ENCODE measurements around the gene CHCT1. TPM values are rescaled to one million over a fixed set of nuclear protein-coding genes. Genes with fewer than 3 reads are reported as not detected.

Gene CHCT1
- total RNA-seq, 1 experiment from 2014 or later = not detected

DNA sequence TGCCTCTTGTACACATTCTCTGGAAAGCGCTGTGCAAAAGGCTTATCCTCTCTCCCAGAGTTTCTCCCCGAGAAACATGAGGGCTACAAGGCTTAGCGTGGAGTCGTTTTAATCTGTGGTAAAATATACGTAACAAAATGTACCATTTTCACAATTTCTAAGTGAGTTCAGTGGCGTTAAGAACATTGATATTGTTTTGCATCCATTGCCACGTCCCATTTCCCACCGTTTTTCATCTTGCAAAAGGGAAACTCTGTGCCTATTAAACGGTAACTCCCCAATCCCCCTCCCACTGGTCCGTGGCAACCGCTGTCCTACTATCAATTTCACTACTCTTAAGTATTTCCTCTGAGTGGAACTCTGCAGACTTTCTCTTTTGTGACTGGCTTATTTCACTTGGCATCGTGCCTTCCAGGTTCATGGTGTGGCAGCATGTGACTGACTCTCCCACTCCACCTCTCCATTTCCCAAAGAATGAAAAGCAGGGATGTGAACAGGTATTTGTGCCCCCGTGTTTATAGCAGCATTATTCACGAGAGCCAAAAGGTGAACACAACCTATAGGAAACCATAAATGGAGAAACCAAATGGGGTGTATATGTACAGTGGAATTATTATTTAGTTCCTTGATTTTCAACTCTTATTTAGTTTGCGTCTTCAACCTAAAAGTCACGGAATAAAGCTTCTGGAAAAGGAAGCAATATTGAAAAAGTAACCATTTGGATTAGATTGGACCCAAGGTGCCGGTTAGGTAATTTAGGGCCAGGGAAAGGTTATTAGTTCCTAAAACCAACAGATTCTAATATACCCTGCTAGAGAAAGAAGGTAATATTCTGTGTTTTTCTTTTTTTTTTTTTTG lies 29.2 kb upstream of the CHCT1 start:
- intact Hi-C loops (cut with micrococcal nuclease; ENCODE audit: unreplicated experiment) = no loop called here
- in situ Hi-C loops (cut with HindIII; ENCODE audit: low pct_unique_long_range_greater_than_20kb, low sequenced_read_pairs) = no loop called here
- TF ChIP-seq, protein P1, sequence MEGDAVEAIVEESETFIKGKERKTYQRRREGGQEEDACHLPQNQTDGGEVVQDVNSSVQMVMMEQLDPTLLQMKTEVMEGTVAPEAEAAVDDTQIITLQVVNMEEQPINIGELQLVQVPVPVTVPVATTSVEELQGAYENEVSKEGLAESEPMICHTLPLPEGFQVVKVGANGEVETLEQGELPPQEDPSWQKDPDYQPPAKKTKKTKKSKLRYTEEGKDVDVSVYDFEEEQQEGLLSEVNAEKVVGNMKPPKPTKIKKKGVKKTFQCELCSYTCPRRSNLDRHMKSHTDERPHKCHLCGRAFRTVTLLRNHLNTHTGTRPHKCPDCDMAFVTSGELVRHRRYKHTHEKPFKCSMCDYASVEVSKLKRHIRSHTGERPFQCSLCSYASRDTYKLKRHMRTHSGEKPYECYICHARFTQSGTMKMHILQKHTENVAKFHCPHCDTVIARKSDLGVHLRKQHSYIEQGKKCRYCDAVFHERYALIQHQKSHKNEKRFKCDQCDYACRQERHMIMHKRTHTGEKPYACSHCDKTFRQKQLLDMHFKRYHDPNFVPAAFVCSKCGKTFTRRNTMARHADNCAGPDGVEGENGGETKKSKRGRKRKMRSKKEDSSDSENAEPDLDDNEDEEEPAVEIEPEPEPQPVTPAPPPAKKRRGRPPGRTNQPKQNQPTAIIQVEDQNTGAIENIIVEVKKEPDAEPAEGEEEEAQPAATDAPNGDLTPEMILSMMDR (IDR thresholded peaks at IDR 0.05) = no peak
- TF ChIP-seq POLR2AphosphoS5 (IDR thresholded peaks at IDR 0.05; ENCODE audit: low read depth, low read length) (no peak; the same call in 1 of the 2 replicates), TCF7L2 (IDR thresholded peaks at IDR 0.05; ENCODE audit: low read depth, low read length) (no peak), SIN3A (IDR thresholded peaks at IDR 0.05; ENCODE audit: borderline replicate concordance, insufficient read depth, low read depth, low read length) (no peak)
- TF ChIP-seq, protein P2, sequence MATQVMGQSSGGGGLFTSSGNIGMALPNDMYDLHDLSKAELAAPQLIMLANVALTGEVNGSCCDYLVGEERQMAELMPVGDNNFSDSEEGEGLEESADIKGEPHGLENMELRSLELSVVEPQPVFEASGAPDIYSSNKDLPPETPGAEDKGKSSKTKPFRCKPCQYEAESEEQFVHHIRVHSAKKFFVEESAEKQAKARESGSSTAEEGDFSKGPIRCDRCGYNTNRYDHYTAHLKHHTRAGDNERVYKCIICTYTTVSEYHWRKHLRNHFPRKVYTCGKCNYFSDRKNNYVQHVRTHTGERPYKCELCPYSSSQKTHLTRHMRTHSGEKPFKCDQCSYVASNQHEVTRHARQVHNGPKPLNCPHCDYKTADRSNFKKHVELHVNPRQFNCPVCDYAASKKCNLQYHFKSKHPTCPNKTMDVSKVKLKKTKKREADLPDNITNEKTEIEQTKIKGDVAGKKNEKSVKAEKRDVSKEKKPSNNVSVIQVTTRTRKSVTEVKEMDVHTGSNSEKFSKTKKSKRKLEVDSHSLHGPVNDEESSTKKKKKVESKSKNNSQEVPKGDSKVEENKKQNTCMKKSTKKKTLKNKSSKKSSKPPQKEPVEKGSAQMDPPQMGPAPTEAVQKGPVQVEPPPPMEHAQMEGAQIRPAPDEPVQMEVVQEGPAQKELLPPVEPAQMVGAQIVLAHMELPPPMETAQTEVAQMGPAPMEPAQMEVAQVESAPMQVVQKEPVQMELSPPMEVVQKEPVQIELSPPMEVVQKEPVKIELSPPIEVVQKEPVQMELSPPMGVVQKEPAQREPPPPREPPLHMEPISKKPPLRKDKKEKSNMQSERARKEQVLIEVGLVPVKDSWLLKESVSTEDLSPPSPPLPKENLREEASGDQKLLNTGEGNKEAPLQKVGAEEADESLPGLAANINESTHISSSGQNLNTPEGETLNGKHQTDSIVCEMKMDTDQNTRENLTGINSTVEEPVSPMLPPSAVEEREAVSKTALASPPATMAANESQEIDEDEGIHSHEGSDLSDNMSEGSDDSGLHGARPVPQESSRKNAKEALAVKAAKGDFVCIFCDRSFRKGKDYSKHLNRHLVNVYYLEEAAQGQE (IDR thresholded peaks at IDR 0.05; ENCODE audit: insufficient read depth in 1 of 2, low read depth in 2 of 2, low read length in 1 of 2) = no peak
- H3K9me3 ChIP-seq (ENCODE audit: control insufficient read depth, insufficient read depth, low read depth, low read length) = no peaks in the 10 kb centered on the region
- BruUV-seq (replicated peaks) = TSS peak; percentile 99
- peak overlapping the region; percentile 86 to 92 for H3K4me3 ChIP-seq (ENCODE audit: low read depth in 2 of 2, low read length in 2 of 2)
- H3K27ac ChIP-seq (ENCODE audit: low read length) = peak overlapping the region; percentile 99
- ATAC-seq (no peak), DNase-seq (ENCODE audit: low read depth, low spot score) (no peak)
- POLR2A ChIA-PET = no interaction called here
- no peaks in the 10 kb centered on the region for H3K27me3 ChIP-seq (ENCODE audit: control insufficient read depth, insufficient read depth, low read length)
- CTCF ChIA-PET = no interaction called here
- peaks cover 16% of the 10 kb centered on the region for H3K4me1 ChIP-seq (ENCODE audit: control insufficient read depth, insufficient read depth, low read length)
- peaks cover 11% of the 10 kb centered on the region; the same call in 1 of the 2 replicates for H3K36me3 ChIP-seq (ENCODE audit: control insufficient read depth, insufficient read depth, low read length)

DNA sequence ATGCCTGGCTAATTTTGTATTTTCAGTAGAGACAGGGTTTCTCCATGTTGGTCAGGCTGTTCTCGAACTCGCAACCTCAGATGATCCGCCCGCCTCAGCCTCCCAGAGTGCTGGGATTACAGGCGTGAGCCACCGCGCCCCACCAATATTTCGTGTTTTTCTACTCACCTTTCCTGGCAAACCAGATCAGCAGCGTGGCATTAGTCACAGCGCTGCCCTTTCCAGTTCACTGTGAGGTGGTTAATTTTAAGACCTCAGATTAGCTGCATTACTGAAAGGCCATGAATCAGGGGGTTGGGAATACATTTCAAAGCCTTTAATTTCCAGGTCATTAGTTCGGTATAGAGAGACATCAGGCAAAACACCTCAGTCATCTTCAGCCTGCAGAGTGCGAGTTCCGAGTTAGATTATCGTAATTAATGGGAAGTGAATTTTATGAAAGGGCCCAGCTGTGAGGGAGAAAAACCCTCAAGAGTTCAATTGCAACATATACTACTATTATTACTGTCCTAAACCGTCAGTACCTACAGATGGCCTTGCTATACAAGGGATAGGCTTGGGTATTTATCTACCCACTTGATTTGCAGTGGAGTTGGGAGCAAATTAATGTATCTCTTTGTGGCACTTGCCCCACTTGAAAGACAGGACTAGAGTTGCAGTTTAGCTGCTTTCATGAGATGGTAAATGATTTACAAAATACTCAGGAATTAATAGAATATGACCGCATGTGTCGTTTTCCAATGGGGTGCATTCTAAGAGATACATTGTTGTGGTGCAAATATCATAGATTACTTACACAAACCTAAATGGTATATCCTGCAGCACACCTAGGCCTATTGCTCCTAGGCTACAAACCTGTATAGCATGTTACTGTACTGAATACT lies 28.2 kb upstream of the CHCT1 start:
- DNase-seq (ENCODE audit: low read depth, low spot score) (no peak), ATAC-seq (no peak)
- H3K4me3 ChIP-seq (ENCODE audit: low read depth in 2 of 2, low read length in 2 of 2) = no peak overlapping the region
- H3K27me3 ChIP-seq (ENCODE audit: control insufficient read depth, insufficient read depth, low read length) = no peaks in the 10 kb centered on the region
- H3K36me3 ChIP-seq (ENCODE audit: control insufficient read depth, insufficient read depth, low read length) = peaks cover 11% of the 10 kb centered on the region; the same call in 1 of the 2 replicates
- intact Hi-C loops (cut with micrococcal nuclease; ENCODE audit: unreplicated experiment) = no loop called here
- H3K9me3 ChIP-seq (ENCODE audit: control insufficient read depth, insufficient read depth, low read depth, low read length) = no peaks in the 10 kb centered on the region
- in situ Hi-C loops (cut with HindIII; ENCODE audit: low pct_unique_long_range_greater_than_20kb, low sequenced_read_pairs) = no loop called here
- TF ChIP-seq, protein P1 (IDR thresholded peaks at IDR 0.05) = no peak
- TF ChIP-seq SIN3A (IDR thresholded peaks at IDR 0.05; ENCODE audit: borderline replicate concordance, insufficient read depth, low read depth, low read length) (no peak), TCF7L2 (IDR thresholded peaks at IDR 0.05; ENCODE audit: low read depth, low read length) (no peak), POLR2AphosphoS5 (IDR thresholded peaks at IDR 0.05; ENCODE audit: low read depth, low read length) (no peak)
- TF ChIP-seq, protein P2 (IDR thresholded peaks at IDR 0.05; ENCODE audit: insufficient read depth in 1 of 2, low read depth in 2 of 2, low read length in 1 of 2) = no peak
- H3K27ac ChIP-seq (ENCODE audit: low read length) = no peak overlapping the region
- ChIA-PET CTCF (interaction anchor here (0.6 kb wide), 1 partner anchor 182 kb away, joined by 5 read pairs; no protein-coding TSS in a partner anchor), POLR2A (no interaction called here)
- H3K4me1 ChIP-seq (ENCODE audit: control insufficient read depth, insufficient read depth, low read length) = peaks cover 10% of the 10 kb centered on the region
- BruUV-seq (replicated peaks) = no TSS peak

Data from Panc1 (cell line).